HCT116 (cell line): Measurements from ENCODE around the gene SMC6.

Experiments
- POLR2A ChIP-seq: IDR thresholded peaks from 2 replicates; pipeline ENCODE4 v1.7.0; 2011; ENCODE audit warnings: borderline replicate concordance; ENCODE audit not compliant: insufficient read depth, insufficient read length; ENCODE audit errors: extremely low read depth
- SIN3A ChIP-seq: IDR thresholded peaks from 2 replicates; pipeline ENCODE4 v1.6.1; 2012; ENCODE audit warnings: low read depth
- TF ChIP-seq, protein P1 (sequence below), 3 experiments: fragments of 200-600 bp in 1 of 3; sonication (generic) in 1 of 3; IDR thresholded peaks in 2 of 3; conservative IDR thresholded peaks in 1 of 3; 2 replicates each; pipeline ENCODE4 v1.5.1; 2012 to 2017; ENCODE audit warnings: low read depth in 2 of 3, low read length in 2 of 3, antibody characterized with exemption in 1 of 3, borderline replicate concordance in 1 of 3, control low read depth in 1 of 3, mild to moderate bottlenecking in 1 of 3, mixed read lengths in 1 of 3, mixed run types in 1 of 3, moderate library complexity in 1 of 3; ENCODE audit not compliant: insufficient read depth in 1 of 3

DNA sequence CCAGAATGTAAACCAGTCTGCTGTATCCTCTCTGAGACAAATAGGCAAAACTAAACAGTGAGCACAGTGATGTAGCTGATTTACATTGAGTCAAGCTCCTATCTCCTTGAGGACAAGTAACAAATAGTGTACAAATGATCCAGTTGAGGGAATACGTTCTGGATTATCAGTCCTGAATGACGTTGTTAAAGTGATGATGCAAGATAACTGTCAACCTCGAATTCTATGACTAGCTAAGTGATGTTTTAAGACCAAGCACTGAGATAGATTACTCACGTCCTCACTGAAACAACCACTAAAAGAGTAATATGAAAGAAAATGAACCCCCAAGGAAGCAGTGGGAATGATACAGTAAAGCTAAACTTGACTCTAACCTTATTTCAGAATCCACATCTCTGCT lies 46.8 kb downstream of the SMC6 start:
- TF ChIP-seq POLR2A: no peak
- no peak for TF ChIP-seq SIN3A
- TF ChIP-seq, protein P1, sequence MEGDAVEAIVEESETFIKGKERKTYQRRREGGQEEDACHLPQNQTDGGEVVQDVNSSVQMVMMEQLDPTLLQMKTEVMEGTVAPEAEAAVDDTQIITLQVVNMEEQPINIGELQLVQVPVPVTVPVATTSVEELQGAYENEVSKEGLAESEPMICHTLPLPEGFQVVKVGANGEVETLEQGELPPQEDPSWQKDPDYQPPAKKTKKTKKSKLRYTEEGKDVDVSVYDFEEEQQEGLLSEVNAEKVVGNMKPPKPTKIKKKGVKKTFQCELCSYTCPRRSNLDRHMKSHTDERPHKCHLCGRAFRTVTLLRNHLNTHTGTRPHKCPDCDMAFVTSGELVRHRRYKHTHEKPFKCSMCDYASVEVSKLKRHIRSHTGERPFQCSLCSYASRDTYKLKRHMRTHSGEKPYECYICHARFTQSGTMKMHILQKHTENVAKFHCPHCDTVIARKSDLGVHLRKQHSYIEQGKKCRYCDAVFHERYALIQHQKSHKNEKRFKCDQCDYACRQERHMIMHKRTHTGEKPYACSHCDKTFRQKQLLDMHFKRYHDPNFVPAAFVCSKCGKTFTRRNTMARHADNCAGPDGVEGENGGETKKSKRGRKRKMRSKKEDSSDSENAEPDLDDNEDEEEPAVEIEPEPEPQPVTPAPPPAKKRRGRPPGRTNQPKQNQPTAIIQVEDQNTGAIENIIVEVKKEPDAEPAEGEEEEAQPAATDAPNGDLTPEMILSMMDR (IDR thresholded peaks at IDR 0.05 in 2 of 3, conservative IDR thresholded peaks at IDR 0.05 in 1 of 3; ENCODE audit: borderline replicate concordance in 1 of 3, insufficient read depth in 1 of 3, low read depth in 2 of 3, low read length in 2 of 3): no peak
